ENCODE results near the gene LAMB1. TPM values are rescaled to one million over a fixed set of nuclear protein-coding genes. Genes with fewer than 3 reads are reported as not detected.

LAMB1 gene
- total RNA-seq, 1 experiment from 2014 or later, result 169 TPM

DNA sequence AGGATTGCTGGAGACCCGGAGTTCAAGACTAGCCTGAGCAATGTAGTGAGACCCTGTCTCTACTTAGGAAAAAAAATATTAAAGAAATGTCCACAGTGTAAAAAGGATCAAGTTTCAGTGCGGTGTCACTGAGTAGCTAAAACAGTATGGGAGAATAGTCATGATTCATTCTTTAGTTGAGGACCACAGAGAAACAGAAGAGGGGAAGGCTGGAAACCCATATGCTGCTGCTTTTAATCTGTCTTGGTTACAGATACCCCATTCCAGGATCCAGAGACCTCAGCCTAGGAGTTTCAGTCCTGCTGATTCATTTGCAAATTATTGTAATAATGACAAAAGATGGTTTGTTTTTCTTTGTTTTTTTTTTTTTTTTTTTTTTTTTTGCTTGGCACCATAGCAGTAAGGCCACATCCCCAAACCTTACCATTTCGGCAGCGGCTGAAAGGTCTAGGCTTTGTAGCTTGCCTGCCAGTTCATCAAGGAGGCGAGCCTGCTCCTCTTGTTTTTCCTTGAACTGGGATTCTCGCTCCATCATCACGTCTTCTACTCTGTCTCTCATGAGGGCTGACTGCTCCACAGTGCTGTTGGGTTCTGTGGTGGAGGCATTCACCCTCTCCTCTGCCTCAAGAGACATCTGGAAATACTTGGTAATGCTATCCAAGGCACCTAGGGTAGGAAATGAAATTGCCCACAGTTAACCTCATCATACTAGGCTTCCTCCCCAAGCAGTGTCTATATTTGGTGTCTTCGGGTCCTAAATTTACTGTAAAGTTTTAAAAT, 67.8 kb downstream of the LAMB1 start:
- POLR2A ChIA-PET (ENCODE audit: low non-redundant PET), result no interaction called here
- TF ChIP-seq CTCF (conservative IDR thresholded peaks at IDR 0.05; ENCODE audit: low read depth, low read length), result no peak
- no peak for TF ChIP-seq EZH2 (IDR thresholded peaks at IDR 0.05; ENCODE audit: borderline replicate concordance, low read depth, low read length, poor library complexity, severe bottlenecking)
- CTCF ChIA-PET, result no interaction called here
- no peak for DNase-seq (ENCODE audit: low spot score)
- BruUV-seq (replicated peaks), result no TSS peak
- no peaks in the 10 kb centered on the region for H3K27me3 ChIP-seq (replicated peaks; ENCODE audit: insufficient read depth, low read depth, low read length, poor library complexity)
- H3K4me3 ChIP-seq (ENCODE audit: low read depth, low read length, poor library complexity, severe bottlenecking), result no peak overlapping the region
- H3K36me3 ChIP-seq (ENCODE audit: insufficient read depth, low read length, poor library complexity, severe bottlenecking), result peaks cover 55% of the 10 kb centered on the region
- no peaks in the 10 kb centered on the region for H3K9me3 ChIP-seq (ENCODE audit: low read depth, low read length, poor library complexity, severe bottlenecking)
- H3K27ac ChIP-seq (ENCODE audit: low read depth, low read length, poor library complexity, severe bottlenecking), result peak overlapping the region; percentile 41
- peaks cover 43% of the 10 kb centered on the region for H3K4me1 ChIP-seq (ENCODE audit: insufficient read depth, low read length, poor library complexity, severe bottlenecking)
- intact Hi-C loops (cut with micrococcal nuclease; ENCODE audit: unreplicated experiment), result loop anchor here (10.0 kb wide), 1 partner anchor 210 kb away; no protein-coding TSS in a partner anchor

DNA sequence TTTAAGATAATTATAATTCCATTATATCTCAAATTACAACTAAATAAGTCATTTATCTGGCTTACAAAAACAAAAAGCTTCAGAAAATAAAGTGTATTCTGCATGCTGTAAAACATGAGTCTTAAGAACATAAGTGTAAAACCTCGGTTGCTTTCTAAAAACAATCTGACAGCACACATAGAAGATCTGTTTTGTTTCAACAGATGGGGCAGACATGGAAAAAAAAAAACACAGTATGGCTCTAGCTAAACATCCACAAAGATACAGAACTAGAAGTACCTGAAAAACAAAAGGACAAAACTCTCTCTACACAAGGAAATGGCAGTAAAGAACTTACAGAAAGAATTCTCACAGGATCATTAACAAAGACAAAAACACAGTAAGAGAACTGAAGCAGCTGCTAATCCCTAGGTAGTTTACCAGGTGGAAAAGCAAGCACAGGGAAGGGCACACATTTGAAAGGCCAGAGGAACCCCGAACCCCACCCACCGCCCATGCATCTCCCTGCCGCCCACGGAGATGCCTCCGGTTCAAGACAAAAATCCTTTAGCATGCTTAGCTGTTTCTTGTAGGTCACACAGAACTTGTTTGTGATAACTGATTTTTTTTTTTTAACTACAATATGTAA, 69.5 kb downstream of the LAMB1 start:
- intact Hi-C loops (cut with micrococcal nuclease; ENCODE audit: unreplicated experiment), result loop anchor here (10.0 kb wide), 1 partner anchor 211 kb away; no protein-coding TSS in a partner anchor
- DNase-seq (ENCODE audit: low spot score), result no peak
- TF ChIP-seq CTCF (conservative IDR thresholded peaks at IDR 0.05; ENCODE audit: low read depth, low read length) (no peak), EZH2 (IDR thresholded peaks at IDR 0.05; ENCODE audit: borderline replicate concordance, low read depth, low read length, poor library complexity, severe bottlenecking) (no peak)
- no peak overlapping the region for H3K27ac ChIP-seq (ENCODE audit: low read depth, low read length, poor library complexity, severe bottlenecking)
- no TSS peak for BruUV-seq (replicated peaks)
- ChIA-PET CTCF (interaction anchor here (0.6 kb wide), 1 partner anchor 212 kb away, joined by 4 read pairs; no protein-coding TSS in a partner anchor), POLR2A (ENCODE audit: low non-redundant PET) (no interaction called here)
- H3K36me3 ChIP-seq (ENCODE audit: insufficient read depth, low read length, poor library complexity, severe bottlenecking), result peaks cover 72% of the 10 kb centered on the region
- no peak overlapping the region for H3K4me3 ChIP-seq (ENCODE audit: low read depth, low read length, poor library complexity, severe bottlenecking)
- H3K4me1 ChIP-seq (ENCODE audit: insufficient read depth, low read length, poor library complexity, severe bottlenecking), result peaks cover 34% of the 10 kb centered on the region
- H3K9me3 ChIP-seq (ENCODE audit: low read depth, low read length, poor library complexity, severe bottlenecking), result no peaks in the 10 kb centered on the region
- no peaks in the 10 kb centered on the region for H3K27me3 ChIP-seq (replicated peaks; ENCODE audit: insufficient read depth, low read depth, low read length, poor library complexity)

- DNase-seq (ENCODE audit: low spot score), result no peak
- CTCF ChIA-PET, result no interaction called here
- no peak overlapping the region for H3K27ac ChIP-seq (ENCODE audit: low read depth, low read length, poor library complexity, severe bottlenecking)
- H3K4me3 ChIP-seq (ENCODE audit: low read depth, low read length, poor library complexity, severe bottlenecking), result no peak overlapping the region
- no peaks in the 10 kb centered on the region for H3K27me3 ChIP-seq (replicated peaks; ENCODE audit: insufficient read depth, low read depth, low read length, poor library complexity)
- peaks cover 27% of the 10 kb centered on the region for H3K4me1 ChIP-seq (ENCODE audit: insufficient read depth, low read length, poor library complexity, severe bottlenecking)
- peaks cover 79% of the 10 kb centered on the region for H3K36me3 ChIP-seq (ENCODE audit: insufficient read depth, low read length, poor library complexity, severe bottlenecking)
- no TSS peak for BruUV-seq (replicated peaks)
- POLR2A ChIA-PET (ENCODE audit: low non-redundant PET), result no interaction called here
- no peak for TF ChIP-seq CTCF (conservative IDR thresholded peaks at IDR 0.05; ENCODE audit: low read depth, low read length)
- no peak for TF ChIP-seq EZH2 (IDR thresholded peaks at IDR 0.05; ENCODE audit: borderline replicate concordance, low read depth, low read length, poor library complexity, severe bottlenecking)
- no peaks in the 10 kb centered on the region for H3K9me3 ChIP-seq (ENCODE audit: low read depth, low read length, poor library complexity, severe bottlenecking)
- intact Hi-C loops (cut with micrococcal nuclease; ENCODE audit: unreplicated experiment), result loop anchor here (10.0 kb wide), 1 partner anchor 212 kb away; no protein-coding TSS in a partner anchor
Observed at GRCh38 chr7:107932805-107933204, 70.2 kb downstream of the LAMB1 start.
